NAMALWA (cell line): ENCODE data around the gene ANKRD31.
"Not testable (repeated sequence)": the region's sequence is repeated elsewhere in the genome, so short reads cannot be mapped to it uniquely, and the experiment has no call there.

Experiments used
- DNase-seq: peaks from one replicate; pipeline ENCODE4 v3.0.0-alpha.2; 2015; ENCODE audit warnings: low spot score

The ANKRD31 gene

GRCh38 chr5:75220787-75221186 is 15.9 kb downstream of the ANKRD31 start:
- DNase-seq = not testable (repeated sequence)

- no peak for DNase-seq
These were observed 21.8 kb downstream of the ANKRD31 start for GRCh38 chr5:75214928-75215327.

- no peak for DNase-seq
These were observed 22.3 kb downstream of the ANKRD31 start for GRCh38 chr5:75214409-75214808.

- no peak for DNase-seq
These were observed 33.1 kb downstream of the ANKRD31 start for GRCh38 chr5:75203604-75204003.

GRCh38 chr5:75202935-75203334 is 33.7 kb downstream of the ANKRD31 start:
- peak; percentile 4 for DNase-seq

GRCh38 chr5:75200776-75201175 is 35.9 kb downstream of the ANKRD31 start:
- DNase-seq = no peak

GRCh38 chr5:75199946-75200345 is 36.7 kb downstream of the ANKRD31 start:
- DNase-seq = no peak

- no peak for DNase-seq
These were observed 37.6 kb downstream of the ANKRD31 start for GRCh38 chr5:75199071-75199470.

GRCh38 chr5:75197745-75198144 is 38.9 kb downstream of the ANKRD31 start:
- no peak for DNase-seq

GRCh38 chr5:75192804-75193203 is 43.9 kb downstream of the ANKRD31 start:
- DNase-seq = no peak

GRCh38 chr5:75192264-75192663 is 44.4 kb downstream of the ANKRD31 start:
- no peak for DNase-seq

GRCh38 chr5:75190227-75190626 is 46.5 kb downstream of the ANKRD31 start:
- DNase-seq = no peak

GRCh38 chr5:75189353-75189752 is 47.3 kb downstream of the ANKRD31 start:
- no peak for DNase-seq

- DNase-seq = no peak
These were observed 50.9 kb downstream of the ANKRD31 start for GRCh38 chr5:75185763-75186162.

GRCh38 chr5:75176009-75176408 is 60.7 kb downstream of the ANKRD31 start:
- not testable (repeated sequence) for DNase-seq

- DNase-seq = not testable (repeated sequence)
These were observed 61.8 kb downstream of the ANKRD31 start for GRCh38 chr5:75174872-75175271.

- DNase-seq = no peak
These were observed 67.2 kb downstream of the ANKRD31 start for GRCh38 chr5:75169516-75169915.

- DNase-seq = no peak
These were observed 68.5 kb downstream of the ANKRD31 start for GRCh38 chr5:75168026-75168735.

- peak; percentile 18 for DNase-seq
These were observed 69.3 kb downstream of the ANKRD31 start for GRCh38 chr5:75167345-75167744.

GRCh38 chr5:75161508-75161907 is 75.2 kb downstream of the ANKRD31 start:
- not testable (repeated sequence) for DNase-seq

GRCh38 chr5:75156585-75156984 is 80.1 kb downstream of the ANKRD31 start:
- peak; percentile 4 for DNase-seq

GRCh38 chr5:75152860-75153259 is 83.8 kb downstream of the ANKRD31 start:
- no peak for DNase-seq

- DNase-seq = no peak
These were observed 88.6 kb downstream of the ANKRD31 start for GRCh38 chr5:75148051-75148450.

GRCh38 chr5:75142566-75143136 is 94.0 kb downstream of the ANKRD31 start:
- no peak for DNase-seq
